Measurements from ENCODE around the gene FTO. TPM values are rescaled to one million over a fixed set of nuclear protein-coding genes. Genes with fewer than 3 reads are reported as not detected.
A peak's percentile ranks its signal among the peaks of the same experiment; 100 is the strongest.

The FTO gene
- total and polyA plus RNA-seq, 2 of the 13 experiments (the other 11 are each of a cell fraction or from before 2014, with no cell fraction given), result 41.6 to 55.8 TPM

DNA sequence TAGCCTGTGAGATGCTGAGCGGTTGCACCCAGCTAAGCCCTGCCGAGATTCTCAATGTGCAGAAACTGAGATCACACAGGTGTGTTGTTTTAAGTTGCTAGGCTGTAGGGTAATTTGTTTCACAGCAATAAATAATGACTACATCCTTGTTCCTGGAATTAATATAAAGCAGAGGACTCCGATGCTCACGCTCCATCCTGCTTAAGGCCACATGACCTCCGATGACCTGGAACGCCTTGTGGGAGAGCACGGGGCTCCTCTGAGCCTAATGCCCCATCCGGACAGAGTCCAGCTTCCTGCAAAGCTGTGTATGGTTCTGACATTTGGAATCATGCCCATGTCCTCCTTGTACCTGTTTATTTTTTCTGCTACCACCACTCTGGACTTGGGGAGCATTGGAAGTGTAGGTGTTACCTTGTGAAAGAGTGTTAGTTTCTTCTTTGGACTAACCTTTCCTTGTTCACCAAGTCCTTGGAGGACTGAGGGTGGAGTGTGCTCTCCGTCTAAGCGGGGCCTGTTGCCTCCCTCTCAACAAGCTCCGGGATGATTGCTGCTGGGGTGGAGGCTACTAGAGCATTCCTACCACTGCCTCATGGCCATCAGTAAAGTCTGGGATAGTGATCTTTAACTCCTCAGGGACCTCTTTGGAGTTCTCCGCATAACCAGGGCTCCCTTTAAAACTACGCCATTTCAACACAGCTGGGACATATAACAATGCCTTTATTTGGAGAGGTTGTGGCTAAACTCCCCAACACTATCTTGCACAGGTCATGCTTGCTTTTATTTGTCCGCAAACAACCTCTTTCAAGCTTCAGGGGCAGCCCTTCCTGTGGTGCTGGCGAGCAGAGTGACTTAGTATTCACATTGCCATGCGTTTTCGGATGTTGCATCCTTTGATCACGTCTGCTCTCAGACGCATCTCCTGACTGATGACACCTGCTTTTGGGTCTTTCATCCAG, 457.3 kb downstream of the FTO start (continued):
- TF ChIP-seq SP140L (CRISPR knock-in tag; IDR thresholded peaks at IDR 0.05; ENCODE audit: borderline replicate concordance) (no peak), SATB2 (CRISPR knock-in tag; IDR thresholded peaks at IDR 0.05) (no peak), NFE2 (CRISPR knock-in tag; IDR thresholded peaks at IDR 0.05) (no peak), TEAD2 (CRISPR knock-in tag; IDR thresholded peaks at IDR 0.05) (no peak), ZNF160 (CRISPR knock-in tag; IDR thresholded peaks at IDR 0.05) (no peak), EHMT2 (IDR thresholded peaks at IDR 0.05; ENCODE audit: borderline replicate concordance, low read depth, low read length) (peak; percentile 61; the same call in 1 of the 2 replicates), ZNF562 (CRISPR knock-in tag; IDR thresholded peaks at IDR 0.05; ENCODE audit: borderline replicate concordance) (no peak), JUND (CRISPR knock-in tag; IDR thresholded peaks at IDR 0.05) (0 out of 2 replicates have a peak, but pooled peaks have one; percentile 14), SOX5 (CRISPR knock-in tag; IDR thresholded peaks at IDR 0.05; ENCODE audit: borderline replicate concordance) (peak; percentile 96), STAT6 (CRISPR knock-in tag; IDR thresholded peaks at IDR 0.05; ENCODE audit: borderline replicate concordance) (no peak), DR1 (CRISPR knock-in tag; IDR thresholded peaks at IDR 0.05) (no peak), CBFB (CRISPR knock-in tag; IDR thresholded peaks at IDR 0.05) (peak; percentile 30; the same call in 1 of the 2 replicates), GATAD1 (CRISPR knock-in tag; IDR thresholded peaks at IDR 0.05) (peak; percentile 13; the same call in 1 of the 2 replicates)
- TF ChIP-seq, protein P1, sequence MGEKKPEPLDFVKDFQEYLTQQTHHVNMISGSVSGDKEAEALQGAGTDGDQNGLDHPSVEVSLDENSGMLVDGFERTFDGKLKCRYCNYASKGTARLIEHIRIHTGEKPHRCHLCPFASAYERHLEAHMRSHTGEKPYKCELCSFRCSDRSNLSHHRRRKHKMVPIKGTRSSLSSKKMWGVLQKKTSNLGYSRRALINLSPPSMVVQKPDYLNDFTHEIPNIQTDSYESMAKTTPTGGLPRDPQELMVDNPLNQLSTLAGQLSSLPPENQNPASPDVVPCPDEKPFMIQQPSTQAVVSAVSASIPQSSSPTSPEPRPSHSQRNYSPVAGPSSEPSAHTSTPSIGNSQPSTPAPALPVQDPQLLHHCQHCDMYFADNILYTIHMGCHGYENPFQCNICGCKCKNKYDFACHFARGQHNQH (CRISPR knock-in tag; IDR thresholded peaks at IDR 0.05), result 0 out of 2 replicates have a peak, but pooled peaks have one; percentile 13
